ENCODE data around the gene HSF5.
"Not testable (repeated sequence)": the region's sequence is repeated elsewhere in the genome, so short reads cannot be mapped to it uniquely, and the experiment has no call there.

HSF5 gene

DNA sequence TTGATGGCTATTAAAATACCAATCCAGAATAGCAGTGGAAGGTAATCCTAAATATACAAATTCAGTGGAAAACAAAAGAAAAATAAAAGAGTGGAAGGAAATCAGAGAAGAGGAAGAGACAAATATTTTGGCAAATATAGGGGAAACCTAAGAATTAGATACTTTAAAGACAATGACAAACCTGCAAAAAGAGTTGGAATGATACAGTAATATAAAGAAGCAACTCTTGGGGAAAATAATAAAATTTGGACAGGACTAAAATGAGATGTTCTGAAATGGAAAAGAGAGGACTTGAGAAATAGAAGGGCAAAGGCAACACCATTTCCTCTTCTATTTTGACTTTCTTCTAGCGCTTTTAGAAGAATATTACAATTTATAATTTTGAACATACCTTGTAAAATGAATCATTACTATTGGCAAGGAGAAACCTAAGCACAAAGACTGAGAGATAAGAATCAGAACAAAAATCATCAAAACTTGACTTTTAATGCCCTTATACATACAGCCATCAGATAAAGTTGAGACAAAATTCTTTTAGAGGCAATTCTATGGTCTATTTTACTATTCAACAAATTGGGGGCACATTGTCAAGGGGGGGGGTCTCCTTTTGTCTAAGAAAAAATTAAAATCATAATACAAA is 76.0 kb downstream of the HSF5 start:
- FAIRE-seq, result no peak

DNA sequence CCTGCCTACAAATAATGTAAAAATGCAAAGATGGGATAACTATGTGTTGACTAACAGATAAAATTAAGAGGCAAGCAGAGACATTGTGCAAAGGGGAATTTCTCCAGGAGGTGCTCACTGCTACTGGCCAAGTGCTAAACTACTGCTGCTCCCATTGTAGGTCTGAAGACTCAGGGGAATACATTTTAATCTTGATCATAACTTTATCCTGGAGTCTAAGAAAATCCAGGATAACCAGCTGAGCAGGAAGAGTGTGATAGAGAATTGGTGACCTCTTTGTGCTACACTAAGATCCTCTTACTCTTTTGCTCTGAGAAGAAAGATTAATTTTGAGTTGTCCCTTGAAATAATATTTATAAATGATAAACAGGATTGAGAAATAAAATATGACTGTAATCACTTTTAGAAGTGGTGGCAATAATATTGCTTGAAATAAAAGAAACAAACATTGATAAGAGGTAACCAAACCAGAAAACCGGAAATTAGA is 76.8 kb downstream of the HSF5 start:
- no peak for FAIRE-seq

DNA sequence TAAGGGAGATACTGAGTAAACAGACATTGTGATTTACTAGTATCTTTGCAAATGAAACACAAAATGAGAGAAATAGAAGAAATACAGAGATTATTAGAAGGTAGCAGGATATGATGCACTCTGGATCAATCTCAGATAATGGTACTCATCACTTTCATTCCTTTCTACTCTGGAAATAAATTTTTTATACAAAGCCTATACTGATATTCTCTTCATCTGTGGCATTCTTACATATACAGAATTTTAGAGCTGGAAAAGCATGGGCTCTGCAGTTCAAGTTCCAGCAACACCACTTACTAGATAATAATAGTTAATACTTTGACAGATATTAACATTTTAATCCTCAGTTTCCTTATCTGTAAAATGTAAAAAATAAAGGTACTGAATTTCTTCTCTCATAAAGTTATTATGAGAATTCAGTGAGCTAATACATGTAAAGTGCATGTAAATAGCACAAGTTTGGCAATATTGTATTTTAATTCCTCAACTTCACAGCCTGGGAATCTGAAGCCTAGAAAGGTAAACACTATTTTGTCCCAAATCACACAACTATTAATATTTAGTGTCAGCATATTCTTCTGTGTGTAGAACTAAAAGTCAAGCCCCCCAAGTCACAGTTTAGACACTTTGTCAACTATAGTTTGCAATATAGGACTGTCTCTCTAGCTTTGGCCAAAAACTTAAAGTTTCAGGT is 77.3 kb downstream of the HSF5 start:
- no peak for FAIRE-seq

DNA sequence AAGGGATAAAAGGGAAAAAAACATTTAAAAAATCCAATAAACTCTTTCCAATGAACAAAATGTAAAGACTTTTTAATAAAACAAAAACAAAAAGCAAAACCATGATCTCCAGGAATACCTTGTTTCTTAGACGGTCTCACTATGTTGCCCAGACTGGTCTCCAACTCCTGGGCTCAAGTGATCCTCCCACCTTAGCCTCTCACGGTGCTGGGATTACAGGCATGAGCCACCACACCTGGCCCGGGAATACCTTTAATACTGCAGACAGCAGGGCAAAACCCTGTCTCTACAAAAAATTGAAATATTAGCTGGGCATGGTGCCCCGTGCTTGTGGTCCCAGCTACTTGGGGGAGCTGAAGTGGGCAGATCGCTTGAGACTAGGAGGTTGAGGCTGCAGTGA is 78.8 kb downstream of the HSF5 start:
- no peak for FAIRE-seq

DNA sequence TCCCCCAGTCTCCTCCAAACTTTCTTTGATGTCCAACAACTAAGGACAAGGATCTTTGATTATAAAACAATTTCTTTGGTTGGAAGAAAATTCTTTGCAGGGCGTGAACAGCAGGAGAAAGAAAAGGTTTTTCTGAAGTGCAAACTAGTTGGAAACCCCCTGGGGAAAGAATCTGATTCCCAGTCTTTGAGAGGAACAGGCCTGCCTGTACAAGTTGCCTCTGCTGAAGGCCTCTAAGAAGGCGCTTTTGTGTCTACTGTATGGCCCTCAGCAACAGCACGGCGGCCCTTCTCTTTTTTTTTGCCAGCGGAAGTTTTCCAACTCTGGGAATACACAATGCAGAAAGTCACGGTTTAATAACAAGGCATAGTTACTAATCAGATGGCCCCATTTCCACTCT is 84.9 kb downstream of the HSF5 start:
- no peak for FAIRE-seq

DNA sequence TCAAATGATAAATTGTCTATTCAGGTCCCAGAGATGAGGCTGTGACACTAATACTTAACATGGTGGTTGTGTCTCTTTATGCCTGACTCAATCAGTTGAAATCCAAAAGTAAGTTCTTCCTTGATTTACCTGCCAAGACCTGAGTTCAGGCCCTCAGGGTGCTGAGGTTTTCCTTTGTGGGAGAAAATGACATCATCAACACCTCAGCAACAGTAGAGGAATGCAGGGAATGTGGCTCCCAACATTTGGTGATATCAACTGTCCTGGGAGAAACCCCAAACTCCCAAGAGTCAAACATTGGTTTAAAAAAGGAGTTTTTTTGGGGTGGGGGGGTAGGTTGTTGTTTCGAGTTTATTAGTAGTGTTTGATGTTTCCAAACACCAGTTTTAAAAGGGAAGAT is 85.5 kb downstream of the HSF5 start:
- FAIRE-seq, result no peak

DNA sequence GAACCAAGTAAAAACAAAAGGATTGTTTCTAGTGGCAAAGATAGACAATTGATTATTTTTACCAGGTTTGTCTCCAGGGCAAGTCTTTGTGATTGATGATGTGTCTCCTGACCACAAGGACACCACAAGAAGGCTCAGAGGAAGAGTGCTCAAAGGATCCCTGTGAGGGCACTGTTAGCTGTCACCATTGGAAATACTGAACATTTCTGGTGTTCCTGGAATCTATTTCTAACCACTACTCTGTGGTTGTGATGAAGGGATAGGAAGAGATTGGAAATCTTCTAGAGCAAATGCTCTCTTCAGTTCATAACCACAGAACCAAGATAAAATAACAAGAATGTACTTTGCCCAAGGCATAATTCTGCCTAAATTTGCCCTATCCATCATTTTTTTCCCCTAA is 86.2 kb downstream of the HSF5 start:
- no peak for FAIRE-seq

DNA sequence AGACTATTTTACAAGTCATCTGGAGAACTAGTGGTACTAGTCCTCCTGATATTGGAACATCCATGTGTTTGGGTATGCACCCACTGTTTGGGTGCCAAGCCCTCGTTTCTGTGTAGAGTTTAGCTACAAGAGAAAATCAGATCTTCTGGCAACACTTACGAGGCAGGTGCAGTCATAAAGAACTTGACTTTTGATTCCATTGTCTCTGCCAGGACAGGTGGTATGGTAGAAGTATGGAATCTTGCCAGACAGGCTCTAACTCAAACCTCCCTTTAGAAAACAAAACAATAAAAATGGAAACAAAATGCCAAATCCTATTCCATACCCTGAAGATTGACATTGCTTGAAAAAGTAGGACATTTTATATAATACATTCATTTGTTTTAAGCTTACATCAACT is 86.9 kb downstream of the HSF5 start:
- FAIRE-seq, result no peak

DNA sequence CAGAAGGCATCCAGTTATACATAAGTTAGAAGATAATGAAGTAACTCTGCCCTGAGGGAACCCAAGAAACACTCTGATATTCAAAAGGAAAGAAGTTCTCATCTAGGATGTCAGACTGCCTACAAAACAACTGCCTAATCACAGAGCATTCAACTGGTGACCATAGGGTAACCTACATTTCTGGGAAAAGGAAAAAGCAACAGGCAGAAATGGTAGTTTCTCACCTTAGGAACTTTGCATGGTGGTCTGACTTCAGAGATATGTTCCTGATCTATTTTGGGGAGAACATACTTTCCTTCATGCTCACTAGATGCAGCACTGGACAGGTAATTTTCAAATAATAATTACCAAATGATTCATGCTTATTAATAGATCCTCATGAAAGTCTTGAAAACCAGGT is 87.4 kb downstream of the HSF5 start:
- no peak for FAIRE-seq

DNA sequence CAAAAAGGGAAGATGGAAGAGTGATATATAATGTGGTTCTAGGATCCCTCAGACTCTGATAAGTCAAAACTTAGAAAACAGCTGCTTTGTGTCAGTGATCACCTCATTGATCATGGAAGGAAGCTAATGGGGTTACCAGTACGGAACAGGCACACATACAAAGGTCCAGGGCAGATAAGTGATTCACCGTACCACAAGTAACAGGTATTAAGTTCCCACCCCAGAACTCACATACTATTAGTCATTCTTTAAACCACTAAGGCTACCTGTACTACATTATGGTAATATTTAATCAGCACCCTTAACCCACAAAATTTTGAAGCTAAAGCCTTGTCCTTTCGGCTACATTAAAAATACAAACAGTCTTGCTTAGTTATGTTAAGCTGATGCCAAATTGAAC is 88.2 kb downstream of the HSF5 start:
- no peak for FAIRE-seq

DNA sequence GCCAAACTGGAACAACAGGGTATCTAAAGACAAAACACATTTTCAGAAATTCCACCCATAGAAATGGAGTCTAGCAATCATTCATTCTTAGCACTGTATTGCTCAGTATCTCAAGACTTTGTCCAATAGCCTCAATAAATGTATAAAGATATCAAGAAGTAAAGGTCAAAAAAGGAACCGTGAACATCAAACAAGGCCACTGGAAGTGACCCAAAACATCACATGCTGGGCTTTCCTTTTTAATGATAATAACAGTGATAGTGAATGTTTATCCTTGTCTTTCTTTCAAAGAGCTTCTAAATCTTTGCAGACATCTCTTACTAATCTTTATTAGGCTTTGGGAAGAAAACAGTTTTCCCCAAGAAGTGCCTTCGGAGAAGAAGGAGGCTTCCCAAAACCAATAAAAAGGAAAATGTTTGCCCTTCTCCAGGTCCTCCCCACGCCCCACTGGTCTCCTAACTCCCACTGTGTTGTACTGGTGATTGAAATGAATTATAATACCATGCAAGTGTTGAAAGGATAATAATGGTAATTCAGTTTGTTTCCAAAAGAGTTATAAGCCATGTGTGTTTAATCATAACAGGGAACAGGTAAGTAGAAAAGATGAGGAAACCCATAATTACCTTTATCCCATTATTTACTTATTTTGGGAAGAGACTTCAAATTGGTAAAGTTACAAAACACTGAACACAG is 89.5 kb downstream of the HSF5 start:
- FAIRE-seq, result no peak

DNA sequence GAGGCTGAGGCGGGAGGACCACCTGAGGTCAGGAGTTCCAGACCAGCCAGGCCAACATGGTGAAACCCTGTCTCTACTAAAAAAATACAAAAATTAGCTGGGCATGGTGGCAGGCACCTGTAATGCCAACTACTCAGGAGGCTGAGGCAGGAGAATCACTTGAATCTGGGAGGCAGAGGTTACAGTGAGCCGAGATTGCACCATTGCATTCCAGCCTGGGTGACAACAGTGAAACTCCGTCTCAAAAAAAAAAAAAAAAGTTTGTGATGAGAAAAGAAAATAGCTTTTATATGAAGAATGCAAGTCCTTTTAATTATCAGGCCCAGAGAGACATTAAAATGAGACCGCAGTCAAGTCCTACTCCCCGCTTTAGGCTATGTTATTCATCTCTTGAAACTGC is 90.8 kb downstream of the HSF5 start:
- FAIRE-seq, result not testable (repeated sequence)

DNA sequence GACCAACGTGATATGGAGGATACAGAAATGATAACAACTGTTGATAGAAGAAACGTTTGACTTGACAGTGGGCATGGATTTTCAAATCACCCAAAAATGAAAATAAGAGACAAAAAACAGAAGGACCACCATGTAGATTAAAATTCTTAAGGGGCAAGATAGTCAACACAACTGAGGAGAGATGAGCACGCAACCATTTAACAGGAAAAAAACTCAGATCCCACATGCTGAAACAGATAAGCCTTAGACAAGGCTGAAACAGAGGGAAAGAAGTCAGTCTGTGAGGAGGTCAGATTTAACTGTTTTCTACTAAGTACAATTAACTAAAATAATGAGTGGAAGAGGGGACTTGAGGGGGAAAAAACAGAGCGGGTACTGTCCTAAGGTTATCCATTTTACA is 92.0 kb downstream of the HSF5 start:
- FAIRE-seq, result no peak

DNA sequence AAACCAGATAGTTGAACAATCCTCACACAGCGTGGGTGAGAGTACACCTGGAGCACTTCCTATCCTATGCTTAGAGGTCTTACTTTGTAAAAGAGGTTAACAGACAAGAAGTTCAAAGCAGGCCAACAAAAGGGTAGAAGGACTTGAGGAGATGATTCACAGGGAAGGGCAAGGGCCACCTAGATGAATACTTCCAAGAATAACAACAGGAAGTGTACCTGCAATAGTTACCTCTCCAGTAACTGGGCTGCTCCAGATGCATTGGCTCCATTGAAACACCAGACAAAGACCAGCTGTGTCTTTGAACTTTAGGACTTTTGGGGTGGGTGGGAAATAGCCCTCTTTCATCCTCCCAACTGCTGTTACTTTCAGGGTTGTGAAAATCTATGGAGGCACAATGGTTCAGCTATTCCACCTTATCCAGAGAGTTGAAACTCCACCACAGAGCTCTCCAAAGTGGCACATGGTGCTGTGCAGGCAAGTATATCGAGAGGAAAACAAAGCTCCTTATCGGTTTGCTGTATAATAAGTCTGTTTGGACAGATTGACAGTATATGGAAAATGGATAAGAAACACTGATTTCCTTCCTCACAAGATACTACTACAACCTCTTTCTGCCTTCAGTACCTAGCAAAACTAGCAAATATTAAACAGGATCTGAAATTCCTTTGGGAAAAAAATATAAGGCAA is 93.5 kb downstream of the HSF5 start:
- FAIRE-seq, result no peak

DNA sequence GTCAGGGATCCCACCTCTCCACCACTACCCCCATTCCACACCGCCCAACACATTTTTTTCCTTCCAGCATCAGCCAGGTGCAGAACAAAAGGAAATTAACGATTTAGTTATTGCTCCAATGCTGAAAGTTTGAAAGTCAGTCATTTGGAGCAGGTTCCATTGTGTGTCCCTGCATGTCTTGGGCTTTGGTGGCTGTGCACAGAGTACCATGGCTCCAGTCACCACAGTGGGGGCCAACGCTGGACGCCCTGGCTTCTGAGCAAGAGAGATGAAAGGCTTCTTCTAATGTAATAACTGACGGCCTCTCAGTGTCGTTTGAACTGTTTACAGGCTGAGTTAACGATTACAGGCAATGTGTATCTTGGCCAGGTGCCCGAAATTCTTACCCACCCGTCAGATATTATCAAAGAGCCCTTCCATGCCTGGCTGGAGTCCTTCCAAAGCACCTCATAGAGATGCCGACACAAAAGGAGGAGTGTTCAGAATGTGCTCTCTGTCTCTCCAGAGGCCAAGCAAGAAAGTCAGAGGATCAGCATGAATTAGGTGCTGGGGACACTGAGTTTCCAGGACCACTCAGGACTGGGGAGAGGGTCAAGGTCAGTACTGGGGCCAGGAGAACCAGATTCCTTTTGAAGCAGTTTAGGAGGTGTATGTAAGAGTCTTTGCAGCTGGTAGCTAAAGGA is 96.8 kb downstream of the HSF5 start:
- no peak for FAIRE-seq

DNA sequence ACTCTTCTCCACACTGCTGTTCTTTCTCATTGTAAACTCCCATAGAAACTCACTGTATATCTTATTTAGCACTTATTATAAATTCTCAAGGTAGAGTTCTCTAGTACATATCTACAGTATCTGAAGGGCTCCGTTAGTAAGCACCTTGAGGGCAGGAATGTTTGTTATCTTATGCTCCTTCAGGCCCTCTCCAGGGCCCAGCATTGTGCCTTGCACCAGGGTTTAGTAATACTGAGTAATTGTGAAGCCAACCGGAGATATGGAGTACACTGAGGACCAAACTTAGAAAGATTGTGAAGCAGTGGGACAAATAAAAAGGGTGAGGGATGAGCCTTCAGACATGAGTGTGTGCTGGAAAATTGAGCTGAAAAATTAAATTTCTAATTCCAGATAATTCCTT is 97.3 kb downstream of the HSF5 start:
- FAIRE-seq, result no peak

DNA sequence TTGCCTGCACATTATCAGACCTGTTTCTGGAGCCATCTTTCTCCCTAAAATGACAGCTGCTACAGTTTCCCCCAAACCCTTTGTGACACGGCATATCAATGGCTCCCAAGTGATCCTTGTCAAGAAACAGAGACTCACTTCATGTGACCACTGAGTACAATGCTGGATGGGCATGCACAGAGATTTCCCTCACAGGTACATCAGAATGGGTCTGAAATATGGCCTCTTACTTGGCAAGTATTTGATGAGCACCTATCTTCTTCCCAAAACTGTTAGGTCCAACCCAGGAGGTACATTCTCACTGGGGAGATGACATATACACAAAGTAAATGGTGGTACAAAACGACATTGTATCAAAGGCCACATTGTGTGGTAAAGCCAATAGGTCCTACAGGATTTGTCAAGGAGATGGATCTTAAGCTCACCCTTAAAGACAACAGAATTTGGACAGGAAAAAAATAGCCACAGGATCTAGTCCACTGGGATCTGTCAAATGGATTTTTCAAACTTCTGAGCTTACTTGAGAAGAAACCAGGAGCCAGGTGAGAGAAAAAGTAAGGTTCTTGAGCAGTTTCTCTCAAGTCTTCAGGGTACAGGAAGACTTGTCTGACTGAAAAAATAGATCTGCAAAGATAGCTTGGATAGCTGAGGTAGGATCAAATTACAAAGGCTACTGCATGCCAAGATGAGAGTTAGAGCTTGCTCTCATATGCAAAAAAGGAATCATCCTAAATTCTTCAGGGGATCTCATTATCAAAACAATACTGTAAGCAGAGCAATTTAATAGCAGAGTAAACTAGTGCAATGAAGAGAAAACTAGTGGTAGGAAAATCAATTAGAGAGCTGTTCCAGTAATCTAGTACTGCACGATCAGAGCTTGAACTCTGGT is 99.7 kb downstream of the HSF5 start:
- no peak for FAIRE-seq

DNA sequence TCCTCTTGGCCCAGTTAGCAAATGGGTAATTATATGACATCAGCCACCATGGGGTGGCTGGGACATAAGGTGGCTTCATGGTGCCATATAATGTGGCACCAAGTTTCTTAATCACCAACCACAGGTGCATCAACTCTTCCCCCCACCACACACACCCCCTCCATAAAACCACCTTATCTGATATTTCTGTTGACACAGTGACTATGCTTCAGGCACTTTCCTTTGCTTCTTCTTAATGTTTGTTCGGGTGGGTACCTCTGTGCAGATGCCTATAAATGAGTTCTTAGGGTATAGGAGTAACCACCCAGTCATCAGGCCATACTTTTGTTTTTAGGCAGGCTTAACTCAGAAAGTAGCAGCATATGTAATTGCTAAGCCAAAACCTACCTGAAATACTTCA is 100.4 kb downstream of the HSF5 start:
- FAIRE-seq, result no peak

DNA sequence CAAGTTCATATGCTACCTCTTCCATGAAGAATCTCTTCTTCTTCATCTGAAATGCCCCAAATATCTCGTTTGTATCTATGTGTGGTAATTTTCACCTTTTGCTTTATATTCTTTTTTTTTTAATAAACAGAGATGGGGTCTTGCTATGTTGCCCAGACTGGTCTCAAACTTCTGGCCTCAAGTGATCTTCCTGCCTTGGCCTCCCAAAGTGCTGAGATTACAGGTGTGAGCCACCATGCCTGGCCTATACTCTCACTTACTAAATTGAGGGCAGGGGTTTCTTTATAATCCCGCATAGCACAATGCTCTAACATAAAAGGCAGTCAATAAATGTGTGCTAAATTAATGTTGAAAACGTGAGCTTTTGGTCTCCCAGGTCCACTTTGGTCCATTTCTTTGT is 101.5 kb downstream of the HSF5 start:
- FAIRE-seq, result no peak

DNA sequence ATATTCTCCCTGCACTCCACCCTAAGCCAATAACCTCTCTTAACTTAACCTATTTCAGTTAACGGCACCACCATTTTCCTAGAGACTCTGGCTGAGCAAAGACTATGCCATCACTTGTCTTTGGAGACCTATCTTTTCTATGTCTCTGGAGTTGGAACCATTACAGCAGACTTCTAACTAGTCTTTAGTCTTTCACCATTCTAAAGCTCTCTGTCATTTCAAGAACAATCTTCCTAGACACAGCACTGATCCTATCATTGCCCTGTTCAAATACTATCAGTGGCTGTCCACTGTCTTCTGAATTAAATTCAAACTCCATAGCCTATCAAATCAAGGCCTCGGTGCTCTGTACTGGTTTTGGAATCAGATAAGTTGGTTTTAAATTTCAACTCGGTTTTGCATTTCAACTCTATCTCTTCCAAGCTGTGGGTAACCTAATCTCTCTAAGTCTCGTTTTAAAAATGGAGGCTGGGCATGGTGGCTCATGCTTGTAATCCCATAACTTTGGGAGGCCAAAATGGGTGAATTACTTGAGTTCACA is 102.8 kb downstream of the HSF5 start:
- FAIRE-seq, result no peak

DNA sequence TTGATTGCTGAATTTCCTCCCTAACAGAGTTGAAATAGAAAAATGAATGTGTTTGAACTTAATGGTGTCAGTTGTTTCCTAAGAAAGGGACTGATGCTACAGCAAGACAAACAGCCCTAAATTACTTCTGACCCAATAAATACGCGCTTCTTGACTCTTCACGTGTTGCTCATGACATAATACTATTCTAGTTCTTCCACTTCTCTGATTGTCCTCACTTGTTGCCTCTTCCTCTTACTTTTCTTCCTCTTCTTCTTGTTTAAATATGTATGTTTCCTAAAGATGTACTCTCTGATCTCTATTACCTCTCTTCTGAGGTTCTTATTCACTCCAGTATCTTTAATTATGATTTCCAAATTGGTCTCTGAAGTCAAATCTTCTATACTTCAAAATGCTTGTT is 103.3 kb downstream of the HSF5 start:
- no peak for FAIRE-seq

Data from G401.6 (cell line).